Lower leg skin (tissue), 3 donors: ENCODE data around the gene MED25.

Experiments
- POLR2A ChIP-seq, 2 donors: fragments of 450-650 bp; IDR thresholded peaks; one replicate each; pipeline ENCODE4 v1.6.1; 2016 to 2017; ENCODE audit warnings: antibody characterized with exemption in 2 of 2, mild to moderate bottlenecking in 1 of 2, moderate library complexity in 1 of 2
- TF ChIP-seq, protein P1 (sequence below), 3 donors: fragments of 450-650 bp; IDR thresholded peaks; one replicate each; pipeline ENCODE4 v1.5.1; 2016; ENCODE audit warnings: antibody characterized with exemption in 3 of 3, mild to moderate bottlenecking in 3 of 3, moderate library complexity in 2 of 3

DNA sequence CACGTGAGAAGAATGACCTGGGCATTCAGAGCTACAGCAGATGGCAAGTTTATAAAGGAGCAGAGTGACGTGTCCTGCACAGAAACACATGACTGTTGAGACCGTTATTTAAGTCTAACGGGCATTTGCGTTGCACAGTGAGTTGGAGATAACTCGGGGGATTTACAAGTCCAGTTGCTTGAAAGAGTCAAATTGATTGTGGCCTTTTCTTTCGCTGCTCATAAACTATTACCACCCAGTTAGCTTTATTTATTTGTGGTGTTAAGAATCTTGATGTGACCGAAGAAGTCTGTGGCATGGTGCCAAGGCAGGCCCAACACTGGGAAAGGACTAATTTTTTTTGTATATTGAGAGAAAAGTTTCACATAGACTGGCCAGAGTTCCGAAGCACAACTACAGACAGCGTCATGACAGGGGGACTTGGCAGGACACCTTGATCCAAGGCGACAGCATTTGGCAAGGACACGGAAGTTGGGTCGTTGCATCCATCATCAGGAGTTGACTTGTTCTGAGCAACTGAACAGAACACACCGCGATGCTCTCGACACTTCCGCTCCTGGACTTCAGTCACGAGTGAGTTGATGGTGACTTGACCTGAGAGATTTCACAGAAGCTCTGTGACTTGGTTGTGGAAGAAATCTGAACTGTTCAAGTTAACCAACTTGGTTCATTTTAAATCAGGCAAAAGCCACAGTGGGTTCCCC lies 20.9 kb downstream of the MED25 start:
- TF ChIP-seq, protein P1, sequence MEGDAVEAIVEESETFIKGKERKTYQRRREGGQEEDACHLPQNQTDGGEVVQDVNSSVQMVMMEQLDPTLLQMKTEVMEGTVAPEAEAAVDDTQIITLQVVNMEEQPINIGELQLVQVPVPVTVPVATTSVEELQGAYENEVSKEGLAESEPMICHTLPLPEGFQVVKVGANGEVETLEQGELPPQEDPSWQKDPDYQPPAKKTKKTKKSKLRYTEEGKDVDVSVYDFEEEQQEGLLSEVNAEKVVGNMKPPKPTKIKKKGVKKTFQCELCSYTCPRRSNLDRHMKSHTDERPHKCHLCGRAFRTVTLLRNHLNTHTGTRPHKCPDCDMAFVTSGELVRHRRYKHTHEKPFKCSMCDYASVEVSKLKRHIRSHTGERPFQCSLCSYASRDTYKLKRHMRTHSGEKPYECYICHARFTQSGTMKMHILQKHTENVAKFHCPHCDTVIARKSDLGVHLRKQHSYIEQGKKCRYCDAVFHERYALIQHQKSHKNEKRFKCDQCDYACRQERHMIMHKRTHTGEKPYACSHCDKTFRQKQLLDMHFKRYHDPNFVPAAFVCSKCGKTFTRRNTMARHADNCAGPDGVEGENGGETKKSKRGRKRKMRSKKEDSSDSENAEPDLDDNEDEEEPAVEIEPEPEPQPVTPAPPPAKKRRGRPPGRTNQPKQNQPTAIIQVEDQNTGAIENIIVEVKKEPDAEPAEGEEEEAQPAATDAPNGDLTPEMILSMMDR (IDR thresholded peaks at IDR 0.05) = no peak
- TF ChIP-seq POLR2A (IDR thresholded peaks at IDR 0.05) = no peak
